IMR-90 (cell line): ENCODE data around the gene MEF2A. TPM values are rescaled to one million over a fixed set of nuclear protein-coding genes. Genes with fewer than 3 reads are reported as not detected.

Experiments
- ATAC-seq: fragments of 200-7000 bp; cut with Tn5 transposase; 2 replicates; pipeline ENCODE4 v1.9.1; 2020; ENCODE audit warnings: low read depth, mild to moderate bottlenecking, moderate library complexity
- BruUV-seq: library from RNA; stranded (reverse); fragments of 400-500 nt; replicated peaks from 2 replicates; lab custom pipeline; 2021; lab: Mats Ljungman, UMichigan
- CTCF ChIA-PET: fragments of 300-600 bp; formaldehyde crosslinking; extraction: SDS; loops from one replicate; lab custom pipeline; 2021; ENCODE audit warnings: antibody characterized with exemption; lab: Yijun Ruan, JAX
- POLR2A ChIA-PET: fragments of 300-600 bp; sonication (Branson Sonifier 250); formaldehyde crosslinking; loops from one replicate; lab custom pipeline; 2022; ENCODE audit warnings: antibody characterized with exemption; ENCODE audit not compliant: unreplicated experiment; lab: Charles Lee
- DNase-seq: peaks from one replicate; pipeline ENCODE4 v3.0.0; 2013
- H2AFZ ChIP-seq: replicated peaks from 2 replicates; pipeline ENCODE3; 2013; ENCODE audit warnings: low read length, mild to moderate bottlenecking; ENCODE audit not compliant: poor library complexity
- H2AK5ac ChIP-seq: 2 replicates; pipeline ENCODE4 v1.6.1; 2013; ENCODE audit warnings: low read depth, low read length, inconsistent platforms
- H2AK9ac ChIP-seq: replicated peaks from 2 replicates; pipeline ENCODE3; 2013; ENCODE audit warnings: mild to moderate bottlenecking, low read depth, low read length, moderate library complexity; ENCODE audit not compliant: poor library complexity
- H2BK120ac ChIP-seq: 2 replicates; pipeline ENCODE4 v1.6.1; 2013; ENCODE audit warnings: low read depth, low read length, inconsistent platforms
- H2BK15ac ChIP-seq: 3 replicates; pipeline ENCODE4 v1.6.1; 2013; ENCODE audit warnings: low read depth, low read length, inconsistent platforms
- H2BK20ac ChIP-seq: 2 replicates; pipeline ENCODE4 v1.6.1; 2013; ENCODE audit warnings: low read depth, mild to moderate bottlenecking, inconsistent platforms, low read length, moderate library complexity
- H2BK5ac ChIP-seq: 2 replicates; pipeline ENCODE4 v1.6.1; 2013; ENCODE audit warnings: mild to moderate bottlenecking, low read depth, low read length, inconsistent platforms; ENCODE audit not compliant: poor library complexity, severe bottlenecking
- H3K14ac ChIP-seq: replicated peaks from 2 replicates; pipeline ENCODE4 v1.6.1; 2013; ENCODE audit warnings: low read depth, low read length, inconsistent platforms
- H3K18ac ChIP-seq: 2 replicates; pipeline ENCODE4 v1.6.1; 2013; ENCODE audit warnings: low read depth, low read length, control low read depth
- H3K23ac ChIP-seq: 2 replicates; pipeline ENCODE4 v1.6.1; 2013; ENCODE audit warnings: low read depth, low read length, inconsistent platforms
- H3K27ac ChIP-seq: 2 replicates; pipeline ENCODE4 v1.5.1; 2013; ENCODE audit warnings: mild to moderate bottlenecking, control low read depth, low read length; ENCODE audit not compliant: insufficient read depth
- H3K27me3 ChIP-seq: 2 replicates; pipeline ENCODE4 v1.6.1; 2013; ENCODE audit warnings: low read length; ENCODE audit not compliant: control insufficient read depth, insufficient read depth
- H3K36me3 ChIP-seq: 2 replicates; pipeline ENCODE4 v1.6.1; 2013; ENCODE audit warnings: low read length, mixed read lengths; ENCODE audit not compliant: control insufficient read depth, insufficient read depth
- H3K4ac ChIP-seq: 2 replicates; pipeline ENCODE4 v1.6.1; 2013; ENCODE audit warnings: low read depth, low read length, inconsistent platforms
- H3K4me1 ChIP-seq: 2 replicates; pipeline ENCODE4 v1.6.1; 2013; ENCODE audit warnings: low read length, mixed read lengths; ENCODE audit not compliant: control insufficient read depth, insufficient read depth
- H3K4me2 ChIP-seq: 2 replicates; pipeline ENCODE4 v1.6.1; 2013; ENCODE audit warnings: low read depth, mild to moderate bottlenecking, control low read depth, low read length, moderate library complexity
- H3K4me3 ChIP-seq: 2 replicates; pipeline ENCODE4 v1.5.1; 2013; ENCODE audit warnings: low read depth, mild to moderate bottlenecking, control low read depth, low read length, moderate library complexity; ENCODE audit not compliant: insufficient read depth
- H3K56ac ChIP-seq: 2 replicates; pipeline ENCODE4 v1.6.1; 2013; ENCODE audit warnings: low read length, inconsistent platforms; ENCODE audit not compliant: insufficient read depth; ENCODE audit errors: extremely low read depth
- H3K79me1 ChIP-seq, 2 experiments: 2 replicates each; pipeline ENCODE4 v1.6.1; 2013; ENCODE audit warnings: low read length in 2 of 2, inconsistent platforms in 1 of 2, low read depth in 1 of 2
- H3K9ac ChIP-seq: 2 replicates; pipeline ENCODE4 v1.6.1; 2013; ENCODE audit warnings: low read depth, low read length, control low read depth
- H3K9me1 ChIP-seq: 2 replicates; pipeline ENCODE4 v1.6.1; 2013; ENCODE audit warnings: low read length, inconsistent platforms; ENCODE audit not compliant: insufficient read depth
- H3K9me3 ChIP-seq: 2 replicates; pipeline ENCODE4 v1.6.1; 2013; ENCODE audit warnings: low read length; ENCODE audit not compliant: control insufficient read depth, insufficient read depth
- H4K20me1 ChIP-seq: 2 replicates; pipeline ENCODE4 v1.6.1; 2013; ENCODE audit warnings: low read length, inconsistent platforms; ENCODE audit not compliant: insufficient read depth
- H4K5ac ChIP-seq: 2 replicates; pipeline ENCODE4 v1.6.1; 2013; ENCODE audit warnings: mild to moderate bottlenecking, low read depth, low read length, control low read depth
- H4K8ac ChIP-seq, 2 experiments: 2 replicates each; pipeline ENCODE4 v1.6.1; 2013; ENCODE audit warnings: low read depth in 2 of 2, low read length in 2 of 2, control low read depth in 1 of 2, inconsistent platforms in 1 of 2
- H4K91ac ChIP-seq: 2 replicates; pipeline ENCODE4 v1.6.1; 2013; ENCODE audit warnings: low read depth, low read length, inconsistent platforms; ENCODE audit not compliant: insufficient read depth
- BHLHE40 ChIP-seq: fragments of 150-350 bp; IDR thresholded peaks from 2 replicates; pipeline ENCODE4 v1.6.1; 2016; ENCODE audit warnings: mild to moderate bottlenecking, low read depth, low read length
- CEBPB ChIP-seq: IDR thresholded peaks from 2 replicates; pipeline ENCODE4 v1.6.1; 2012; ENCODE audit warnings: low read depth, low read length, improper control_type of control experiment
- CHD1 ChIP-seq: IDR thresholded peaks from 2 replicates; pipeline ENCODE4 v1.6.1; 2012; ENCODE audit warnings: low read depth, low read length, improper control_type of control experiment
- FOS ChIP-seq: fragments of 150-350 bp; IDR thresholded peaks from 2 replicates; pipeline ENCODE4 v1.6.1; 2016; ENCODE audit warnings: low read depth, low read length
- MAFK ChIP-seq: IDR thresholded peaks from 2 replicates; pipeline ENCODE4 v1.6.1; 2012; ENCODE audit warnings: low read depth, low read length, improper control_type of control experiment
- MAZ ChIP-seq: IDR thresholded peaks from 2 replicates; pipeline ENCODE4 v1.6.1; 2012; ENCODE audit warnings: low read depth, mild to moderate bottlenecking, low read length, improper control_type of control experiment, moderate library complexity, borderline replicate concordance
- NFE2L2 ChIP-seq: fragments of 150-350 bp; IDR thresholded peaks from 2 replicates; pipeline ENCODE4 v1.6.1; 2016; ENCODE audit warnings: low read depth, mild to moderate bottlenecking, low read length
- RAD21 ChIP-seq: IDR thresholded peaks from 2 replicates; pipeline ENCODE4 v1.6.1; 2012; ENCODE audit warnings: low read length, improper control_type of control experiment
- RCOR1 ChIP-seq: IDR thresholded peaks from 2 replicates; pipeline ENCODE4 v1.6.1; 2012; ENCODE audit warnings: mild to moderate bottlenecking, low read length, improper control_type of control experiment; ENCODE audit not compliant: insufficient replicate concordance
- RFX5 ChIP-seq: IDR thresholded peaks from 2 replicates; pipeline ENCODE4 v1.8.0; 2012; ENCODE audit warnings: low read depth, mild to moderate bottlenecking, low read length, moderate library complexity
- SMC3 ChIP-seq: fragments of 150-350 bp; IDR thresholded peaks from 2 replicates; pipeline ENCODE4 v1.6.1; 2016; ENCODE audit warnings: low read depth, mild to moderate bottlenecking, antibody characterized with exemption, low read length, moderate library complexity
- WGBS, 2 experiments: methylation state at CpG; one replicate each; pipeline versions ENCODE4 v1.1.5 to v1.1.7; 2013; ENCODE audit warnings: missing lambda C conversion rate in 2 of 2; ENCODE audit not compliant: insufficient read length in 1 of 2; ENCODE audit errors: extremely low coverage in 2 of 2; 5-methylcytosine and 5-hydroxymethylcytosine counted together
- dilution Hi-C: fragments of 300-500 bp; cut with HindIII; formaldehyde crosslinking; loops from one replicate; pipeline ENCODE4 v1.14.3; 2018; ENCODE audit warnings: low sequenced_read_pairs; ENCODE audit not compliant: unreplicated experiment
- in situ Hi-C: fragments of 300-500 bp; cut with MboI; formaldehyde crosslinking; loops from 3 replicates; pipeline ENCODE4 v1.14.3; 2019; ENCODE audit warnings: low sequenced_read_pairs, inconsistent platforms, mixed read lengths
- intact Hi-C: fragments of 100-400 bp; cut with micrococcal nuclease; formaldehyde crosslinking; loops from 2 replicates; pipeline ENCODE4 v1.10.0; 2022
- polyA plus RNA-seq, 3 experiments: library from polyadenylated mRNA; depleted of rRNA; stranded (reverse); fragments of >200 nt; gene quantifications; 2 replicates each; pipeline ENCODE4 v1.2.3, GENCODE V29; 2012; ENCODE audit warnings: low replicate concordance in 1 of 3
- total RNA-seq: library from RNA; depleted of rRNA; stranded (reverse); fragments of >200 nt; gene quantifications from 2 replicates; pipeline ENCODE4 v1.2.3, GENCODE V29; 2012
- TF ChIP-seq, protein P1 (sequence below): fragments of 150-350 bp; IDR thresholded peaks from 2 replicates; pipeline ENCODE4 v1.6.1; 2017; ENCODE audit warnings: mild to moderate bottlenecking, antibody characterized with exemption, low read length, low read depth

MEF2A gene
- total and polyA plus RNA-seq, 2 of the 4 experiments (the other 2 are of a cell fraction), result 16.1 to 16.7 TPM

DNA sequence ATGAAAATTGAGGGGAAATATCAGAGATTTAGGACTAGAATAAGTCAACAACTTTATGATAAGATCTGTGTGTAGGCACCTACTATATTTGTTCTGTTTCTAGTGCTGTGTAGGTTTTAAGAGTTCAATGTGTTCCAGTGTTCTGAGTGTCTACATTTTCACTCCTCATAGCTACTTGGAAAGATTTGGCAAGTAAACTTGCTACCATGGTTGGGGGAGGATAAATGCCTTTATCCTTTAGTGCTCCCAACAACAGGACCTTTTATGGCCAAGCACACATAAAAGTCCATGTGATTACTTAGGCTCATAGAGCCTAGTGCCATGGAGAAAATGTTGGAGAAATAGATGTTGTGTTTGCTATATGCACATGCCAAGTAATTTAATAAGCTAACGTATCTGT, 103.5 kb downstream of the MEF2A start:
- H3K4me3 ChIP-seq, result no peak overlapping the region
- H3K79me1 ChIP-seq, result peaks cover 2 to 7% of the 10 kb centered on the region in 2 experiments; a peak in 3 of 4 replicates
- no peak overlapping the region for H2BK15ac ChIP-seq
- H3K27ac ChIP-seq, result no peak overlapping the region
- H4K20me1 ChIP-seq, result no peaks in the 10 kb centered on the region; the same call in 1 of the 2 replicates
- no peak overlapping the region for H3K18ac ChIP-seq
- ChIA-PET POLR2A (interaction anchor here (0.9 kb wide), 1 partner anchor 248 kb away, joined by 4 read pairs; no protein-coding TSS in a partner anchor), CTCF (interaction anchor here (0.6 kb wide), 1 partner anchor 35 kb away, joined by 4 read pairs; no protein-coding TSS in a partner anchor)
- intact Hi-C loops, result no loop called here
- H4K5ac ChIP-seq, result no peak overlapping the region
- in situ Hi-C loops, result no loop called here
- no peak overlapping the region for H2BK20ac ChIP-seq
- H4K8ac ChIP-seq, result no peak overlapping the region
- H2BK120ac ChIP-seq, result no peak overlapping the region
- H2AK5ac ChIP-seq, result no peak overlapping the region
- no peaks in the 10 kb centered on the region for H3K27me3 ChIP-seq
- no peak overlapping the region for H3K4me2 ChIP-seq
- no peak overlapping the region for H2BK5ac ChIP-seq
- DNase-seq (no peak), ATAC-seq (no peak)
- BruUV-seq, result no TSS peak
- H3K4ac ChIP-seq, result no peak overlapping the region
- H2AK9ac ChIP-seq, result no peak overlapping the region
- no peak overlapping the region for H4K91ac ChIP-seq
- no peaks in the 10 kb centered on the region for H3K4me1 ChIP-seq
- H3K9ac ChIP-seq, result no peak overlapping the region
- H2AFZ ChIP-seq, result no peak overlapping the region
- H3K14ac ChIP-seq, result no peak overlapping the region
- WGBS, 2 experiments, result no CpG with 5 or more reads among the region's 1 CpG
- dilution Hi-C loops, result no loop called here
- H3K9me3 ChIP-seq, result no peaks in the 10 kb centered on the region
- peaks cover 3% of the 10 kb centered on the region for H3K36me3 ChIP-seq
- H3K9me1 ChIP-seq, result peaks cover 3% of the 10 kb centered on the region; the same call in 1 of the 2 replicates
- H3K56ac ChIP-seq, result no peak overlapping the region
- H3K23ac ChIP-seq, result no peak overlapping the region
- TF ChIP-seq MAFK (no peak), MAZ (no peak), CHD1 (no peak), FOS (no peak), RAD21 (no peak), NFE2L2 (no peak), BHLHE40 (no peak), RFX5 (no peak), SMC3 (no peak), RCOR1 (no peak), CEBPB (no peak)
- TF ChIP-seq, protein P1, sequence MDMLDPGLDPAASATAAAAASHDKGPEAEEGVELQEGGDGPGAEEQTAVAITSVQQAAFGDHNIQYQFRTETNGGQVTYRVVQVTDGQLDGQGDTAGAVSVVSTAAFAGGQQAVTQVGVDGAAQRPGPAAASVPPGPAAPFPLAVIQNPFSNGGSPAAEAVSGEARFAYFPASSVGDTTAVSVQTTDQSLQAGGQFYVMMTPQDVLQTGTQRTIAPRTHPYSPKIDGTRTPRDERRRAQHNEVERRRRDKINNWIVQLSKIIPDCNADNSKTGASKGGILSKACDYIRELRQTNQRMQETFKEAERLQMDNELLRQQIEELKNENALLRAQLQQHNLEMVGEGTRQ, result no peak
